Upper lobe of left lung (tissue), 6 donors: ENCODE data around the gene APOBEC3B. TPM values are rescaled to one million over a fixed set of nuclear protein-coding genes. Genes with fewer than 3 reads are reported as not detected.
A peak's percentile ranks its signal among the peaks of the same experiment; 100 is the strongest.
"Not testable (repeated sequence)": the region's sequence is repeated elsewhere in the genome, so short reads cannot be mapped to it uniquely, and the experiment has no call there.

Source experiments
- ATAC-seq, 2 donors: fragments of 200-7000 bp; cut with Tn5 transposase; one replicate each; pipeline ENCODE4 v1.9.1; 2022; ENCODE audit warnings: mild to moderate bottlenecking in 2 of 2, moderate library complexity in 2 of 2; ENCODE audit not compliant: low FRiP score in 2 of 2
- DNase-seq, 2 donors: peaks; one replicate each; pipeline ENCODE4 v3.0.0-alpha.2; 2019 to 2020
- H3K27ac ChIP-seq, 4 donors: fragments of 200-600 bp; sonication (generic); one replicate each; pipeline ENCODE4 v1.5.1; 2016 to 2019
- H3K27me3 ChIP-seq, 4 donors: fragments of 200-600 bp; sonication (generic); one replicate each; pipeline ENCODE4 v1.5.1; 2017 to 2019
- H3K36me3 ChIP-seq, 4 donors: fragments of 200-600 bp; sonication (generic); one replicate each; pipeline ENCODE4 v1.5.1; 2016 to 2019
- H3K4me1 ChIP-seq, 4 donors: fragments of 200-600 bp; sonication (generic); one replicate each; pipeline ENCODE4 v1.5.1; 2018 to 2019
- H3K4me3 ChIP-seq, 4 donors: fragments of 200-600 bp; sonication (generic); one replicate each; pipeline ENCODE4 v1.5.1; 2017 to 2019; ENCODE audit warnings: mild to moderate bottlenecking in 2 of 4, moderate library complexity in 1 of 4
- H3K9me3 ChIP-seq, 4 donors: fragments of 200-600 bp; sonication (generic); one replicate each; pipeline ENCODE4 v1.5.1; 2018 to 2019
- CTCF ChIP-seq, 6 experiments: fragments of 450-650 bp in 4 of 6; fragments of 200-600 bp in 2 of 6; sonication (generic) in 2 of 6; IDR thresholded peaks; one replicate each; pipeline ENCODE4 v1.5.1; 2016 to 2019; ENCODE audit warnings: antibody characterized with exemption in 6 of 6
- EP300 ChIP-seq, 4 donors: sonication (generic); formaldehyde crosslinking; IDR thresholded peaks; one replicate each; pipeline ENCODE4 v1.5.1; 2017; ENCODE audit warnings: antibody characterized with exemption in 4 of 4, control low read depth in 2 of 4
- POLR2A ChIP-seq, 4 donors: fragments of 450-650 bp; IDR thresholded peaks; one replicate each; pipeline ENCODE4 v1.5.1; 2016 to 2017; ENCODE audit warnings: antibody characterized with exemption in 4 of 4, mild to moderate bottlenecking in 2 of 4
- POLR2AphosphoS5 ChIP-seq, 2 donors: sonication (generic); formaldehyde crosslinking; IDR thresholded peaks; one replicate each; pipeline ENCODE4 v1.5.1; 2017; ENCODE audit warnings: antibody characterized with exemption in 2 of 2
- WGBS, 2 donors: methylation state at CpG; one replicate each; pipeline ENCODE4 v1.1.5; 2017 to 2018; 5-methylcytosine and 5-hydroxymethylcytosine counted together
- total RNA-seq, 6 donors: library from RNA; depleted of rRNA in 4 of 6; stranded (reverse); fragments of >200 nt in 4 of 6; gene quantifications; one replicate each; pipeline versions ENCODE4 v1.1.0 to v1.2.1, GENCODE V29; 2016 to 2021
- donor health status: DM: no; HTN: no; CAD: no; lungs with moderate emphysema.
- donor health status: DM: no; HTN: yes; CAD: no; lungs with severe emphysema.

The APOBEC3B gene
- total RNA-seq, 6 donors from 2014 or later: 0.89 to 5.8 (median 1.5) TPM; not detected in 2

DNA sequence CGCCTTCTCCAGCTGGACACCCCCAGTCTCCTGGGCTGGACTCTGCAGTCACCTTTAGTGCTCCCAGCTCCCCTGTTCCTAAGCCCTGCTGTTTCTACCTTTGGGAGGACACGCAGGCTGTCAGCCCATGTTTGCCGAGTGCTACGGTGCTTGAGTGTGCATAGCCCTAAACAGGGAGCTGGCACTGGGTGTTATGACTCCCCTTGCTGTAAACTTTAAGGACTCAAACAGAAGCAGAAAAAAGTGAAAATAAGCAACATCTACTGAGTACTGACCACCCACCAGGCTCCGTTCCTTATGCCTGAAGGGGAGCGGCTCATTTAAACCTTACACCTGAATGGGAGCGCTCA, 7.3 kb upstream of the APOBEC3B start:
- H3K4me1 ChIP-seq: no peaks in the 10 kb centered on the region
- H3K27ac ChIP-seq: no peak overlapping the region
- H3K4me3 ChIP-seq: no peak overlapping the region
- H3K9me3 ChIP-seq: no peaks in the 10 kb centered on the region
- ATAC-seq (no peak), DNase-seq (no peak)
- WGBS, 2 donors: 91% methylated on average over 7 of the region's 7 CpGs; no CpG with 5 or more reads in 1 of the 2 donors
- no peaks in the 10 kb centered on the region for H3K36me3 ChIP-seq
- H3K27me3 ChIP-seq: no peaks in the 10 kb centered on the region
- TF ChIP-seq POLR2AphosphoS5 (IDR thresholded peaks at IDR 0.05) (no peak), CTCF (IDR thresholded peaks at IDR 0.05) (no peak), EP300 (IDR thresholded peaks at IDR 0.05) (no peak), POLR2A (IDR thresholded peaks at IDR 0.05) (no peak)

DNA sequence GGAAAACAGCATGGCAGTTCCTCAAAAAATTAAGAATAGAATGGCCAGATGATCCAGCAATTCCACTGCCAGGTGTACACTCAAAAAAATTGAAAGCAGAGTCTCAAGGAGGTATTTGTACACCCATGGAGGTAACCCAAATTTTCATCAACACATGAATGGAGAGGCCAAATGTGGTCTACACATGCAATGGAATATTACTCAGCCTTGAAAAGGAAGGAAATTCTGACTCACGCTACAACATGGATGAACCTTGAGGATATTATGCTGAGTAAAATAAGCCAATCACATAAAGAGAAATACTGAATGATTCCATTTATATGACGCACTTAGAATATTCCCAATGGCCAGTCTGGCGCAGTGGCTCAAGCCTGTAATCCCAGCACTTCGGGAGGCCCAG, 4.9 kb upstream of the APOBEC3B start:
- WGBS, 2 donors: 99% methylated on average over 4 of the region's 4 CpGs; no CpG with 5 or more reads in 1 of the 2 donors
- H3K9me3 ChIP-seq, H3K27ac ChIP-seq, H3K36me3 ChIP-seq, DNase-seq, H3K27me3 ChIP-seq, H3K4me3 ChIP-seq, ATAC-seq: not testable (repeated sequence)
- H3K4me1 ChIP-seq: peaks cover 0 to 12% (median 11%) of the 10 kb centered on the region in 4 donors

- not testable (repeated sequence) for H3K27ac ChIP-seq
- WGBS, 2 donors: 81% methylated on average over 10 of the region's 10 CpGs; no CpG with 5 or more reads in 1 of the 2 donors
Observed at GRCh38 chr22:38980587-38980986, 1.6 kb upstream of the APOBEC3B start.

GRCh38 chr22:38981005-38981991, 849 bp upstream of the APOBEC3B start:
- H3K27me3 ChIP-seq: no peaks in the 10 kb centered on the region
- H3K27ac ChIP-seq: peak overlapping the region in 3 of 4 donors; percentile 43 to 80 (median 66)
- TF ChIP-seq POLR2AphosphoS5 (IDR thresholded peaks at IDR 0.05): no peak
- peak in 2 of 6 experiments; percentile 10 to 27 for TF ChIP-seq CTCF (IDR thresholded peaks at IDR 0.05)
- ATAC-seq: peak; percentile 43 to 64
- WGBS, 2 donors: 36% methylated on average over 23 of the region's 27 CpGs; no CpG with 5 or more reads in 1 of the 2 donors
- H3K4me3 ChIP-seq: peak overlapping the region in 2 of 4 donors; percentile 54
- DNase-seq: no peak
- H3K4me1 ChIP-seq: peaks cover 0 to 19% (median 17%) of the 10 kb centered on the region in 4 donors
- no peaks in the 10 kb centered on the region for H3K9me3 ChIP-seq
- no peaks in the 10 kb centered on the region for H3K36me3 ChIP-seq

More at GRCh38 chr22:38980587-38980986, 1.6 kb upstream of the APOBEC3B start:
- DNase-seq, ATAC-seq, H3K36me3 ChIP-seq, H3K4me3 ChIP-seq, H3K9me3 ChIP-seq, H3K27me3 ChIP-seq: not testable (repeated sequence)
- peaks cover 0 to 19% (median 17%) of the 10 kb centered on the region in 4 donors for H3K4me1 ChIP-seq

- ATAC-seq: no peak
- peaks cover 0 to 19% (median 17%) of the 10 kb centered on the region in 4 donors for H3K4me1 ChIP-seq
- H3K27ac ChIP-seq: peak overlapping the region in 1 of 4 donors; percentile 58
Observed at GRCh38 chr22:38984224-38984623, 2.1 kb downstream of the APOBEC3B start.

More at GRCh38 chr22:38984224-38984623, 2.1 kb downstream of the APOBEC3B start:
- TF ChIP-seq POLR2AphosphoS5 (IDR thresholded peaks at IDR 0.05): no peak
- TF ChIP-seq EP300 (IDR thresholded peaks at IDR 0.05): no peak
- TF ChIP-seq CTCF (IDR thresholded peaks at IDR 0.05): no peak
- TF ChIP-seq POLR2A (IDR thresholded peaks at IDR 0.05): no peak
- Histone ChIP-seq H3K36me3 (no peaks in the 10 kb centered on the region), H3K27me3 (no peaks in the 10 kb centered on the region), H3K4me3 (no peak overlapping the region), H3K9me3 (no peaks in the 10 kb centered on the region)
- 96% methylated on average over 2 of the region's 2 CpGs; no CpG with 5 or more reads in 1 of the 2 donors for WGBS, 2 donors
- DNase-seq: no peak
